C1 segment of cervical spinal cord (tissue), 14 donors: ENCODE measurements around the gene CD164.
"Not testable (repeated sequence)": the region's sequence is repeated elsewhere in the genome, so short reads cannot be mapped to it uniquely, and the experiment has no call there.

Experiments
- DNase-seq, 14 donors: peaks; one replicate each; lab custom pipeline; 2025; lab: John Stamatoyannopoulos, UW

The CD164 gene

DNA sequence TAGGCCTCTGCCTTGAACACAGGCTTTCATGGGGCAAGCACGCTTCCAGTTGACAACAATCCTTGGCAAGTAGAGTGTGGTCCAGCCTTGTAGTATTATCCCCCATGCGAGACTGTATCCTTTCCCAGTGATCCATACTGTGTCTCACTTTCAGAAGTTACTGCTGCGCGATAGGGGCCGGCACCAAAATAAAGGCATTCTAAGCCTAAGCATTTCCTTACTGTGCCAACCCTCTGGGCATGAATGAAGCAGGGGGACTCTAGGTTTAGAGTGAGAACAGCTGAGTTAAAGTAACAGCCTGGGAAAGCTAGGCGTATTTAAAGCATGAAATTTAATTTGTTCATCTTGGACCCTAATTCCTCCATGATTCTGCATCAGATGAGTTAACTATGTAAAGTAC is 39.4 kb downstream of the CD164 start:
- no peak for DNase-seq

DNA sequence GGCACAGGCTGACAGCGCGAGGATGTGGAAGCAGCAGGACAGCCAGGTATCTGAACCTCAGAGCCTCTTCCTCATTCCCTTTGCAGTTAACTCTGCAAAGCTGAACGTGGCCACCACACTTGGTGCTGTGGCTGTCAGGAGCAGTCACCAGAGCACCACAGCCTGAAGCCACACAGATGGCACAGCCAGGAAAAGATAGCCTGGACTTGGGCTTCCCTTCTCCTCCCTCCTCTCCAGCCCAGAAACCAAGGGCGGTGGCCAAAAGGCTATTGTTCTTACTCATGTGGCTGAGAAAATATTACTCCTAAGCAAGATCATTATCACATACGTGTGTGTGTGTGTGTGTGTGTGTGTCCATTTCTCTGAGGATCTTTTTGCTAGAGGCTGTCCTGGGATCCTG is 39.8 kb downstream of the CD164 start:
- DNase-seq, result no peak

DNA sequence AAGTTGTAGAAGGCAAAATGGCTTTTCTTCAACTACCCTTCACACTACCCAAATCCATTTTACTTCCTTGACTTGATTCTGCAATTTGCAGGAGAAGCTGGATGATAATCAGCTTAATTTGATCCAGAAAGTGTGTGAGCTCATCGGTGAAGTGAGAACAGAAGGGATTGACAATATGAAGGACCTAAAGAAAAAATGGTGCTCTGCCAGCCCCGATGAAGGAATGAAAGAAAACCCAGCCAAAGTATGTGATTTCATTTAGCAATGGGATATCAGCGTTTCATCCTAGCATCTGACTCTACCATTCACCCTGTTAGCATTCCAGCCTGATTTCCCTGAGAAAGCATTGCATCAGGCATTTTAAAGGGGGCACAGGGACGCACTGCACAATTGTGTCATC is 41.5 kb downstream of the CD164 start:
- no peak for DNase-seq

DNA sequence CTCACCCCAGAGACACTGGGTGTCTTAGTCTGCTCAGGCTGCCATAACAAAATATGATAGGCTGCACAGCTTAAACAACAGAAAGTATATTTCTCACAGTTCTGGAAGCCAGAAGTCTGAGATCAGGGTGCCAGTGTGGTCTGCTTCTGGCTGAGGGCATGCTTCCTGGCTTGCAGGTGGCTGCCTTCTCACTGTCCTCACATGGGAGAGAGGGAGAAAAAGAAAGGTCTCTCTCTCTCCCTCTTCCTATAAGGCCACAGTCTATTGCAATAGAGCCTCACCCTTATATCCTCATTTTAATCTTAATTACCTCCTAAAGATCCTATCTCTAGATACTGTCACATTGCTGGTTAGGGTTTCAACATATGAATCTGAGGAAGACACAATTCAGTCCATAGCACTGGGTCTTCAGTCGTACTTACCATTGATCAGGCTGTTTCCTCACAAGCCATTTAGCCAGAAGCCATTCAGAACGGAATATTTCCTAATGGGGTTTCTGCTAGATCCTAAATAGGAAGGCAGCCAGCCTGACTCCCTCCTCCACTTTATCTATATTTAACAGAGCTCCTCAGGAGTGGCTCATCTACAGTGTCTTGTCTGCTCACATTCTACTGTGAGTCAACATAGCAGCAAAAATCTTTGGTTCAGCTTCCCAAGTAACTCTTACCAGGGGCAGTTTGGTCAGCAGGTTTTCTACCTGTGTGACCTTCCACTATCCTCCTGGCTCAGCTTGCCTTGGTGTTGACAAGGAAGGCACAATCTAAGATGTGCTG is 42.2 kb downstream of the CD164 start:
- no peak for DNase-seq

DNA sequence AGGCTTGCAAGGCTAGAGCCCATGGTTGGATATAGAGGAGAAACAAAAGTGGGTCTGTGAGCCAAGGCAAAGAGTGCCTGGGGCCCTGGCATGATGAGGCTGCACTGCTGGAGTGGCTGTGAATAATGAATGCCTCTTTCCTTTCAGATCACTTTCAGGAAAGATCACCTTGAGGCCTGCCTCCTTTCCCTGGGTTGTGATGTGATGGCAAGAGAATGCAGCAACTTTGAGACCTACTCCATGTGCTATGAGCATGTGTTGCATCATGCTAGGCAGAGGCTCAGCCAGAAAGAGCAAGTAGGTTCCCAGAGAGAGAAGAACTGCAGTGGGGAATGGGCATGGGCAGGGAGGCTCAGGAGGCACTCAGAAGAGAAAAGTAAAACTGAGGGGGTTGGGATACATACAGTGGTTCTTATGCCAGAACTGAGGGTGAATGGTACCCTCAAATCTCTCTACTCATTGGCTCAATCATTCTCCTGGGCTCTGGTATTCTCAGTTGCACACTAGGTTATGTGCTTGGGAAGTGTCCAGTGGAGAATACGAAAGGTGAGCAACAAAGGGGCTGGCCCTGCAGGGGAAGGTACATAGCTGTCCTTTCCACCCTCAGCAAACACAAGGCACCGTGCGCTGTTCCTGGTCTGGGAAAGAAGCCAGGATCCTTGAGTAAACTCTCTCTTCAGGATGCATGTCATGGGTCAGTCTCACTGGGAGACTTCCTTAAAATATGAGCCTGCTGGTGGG is 45.9 kb downstream of the CD164 start:
- peak in 1 of 14 donors; percentile 3 for DNase-seq

DNA sequence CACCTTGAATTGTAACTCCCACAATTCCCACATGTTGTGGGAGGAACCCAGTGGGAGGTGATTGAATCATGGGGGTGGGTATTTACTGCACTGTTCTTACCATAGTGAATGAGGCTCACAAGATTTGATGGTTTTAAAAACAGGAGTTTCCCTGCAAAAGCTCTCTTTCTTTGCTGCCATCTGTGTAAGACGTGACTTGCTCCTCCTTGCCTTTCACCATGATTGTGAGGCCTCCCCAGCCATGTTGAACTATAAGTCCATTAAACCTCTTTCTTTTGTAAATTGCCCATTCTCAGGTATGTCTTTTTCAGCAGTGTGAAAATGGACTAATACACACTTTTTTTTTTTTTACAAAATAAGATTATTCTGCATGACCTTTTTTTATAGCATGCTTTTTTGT is 48.4 kb downstream of the CD164 start:
- not testable (repeated sequence) for DNase-seq

DNA sequence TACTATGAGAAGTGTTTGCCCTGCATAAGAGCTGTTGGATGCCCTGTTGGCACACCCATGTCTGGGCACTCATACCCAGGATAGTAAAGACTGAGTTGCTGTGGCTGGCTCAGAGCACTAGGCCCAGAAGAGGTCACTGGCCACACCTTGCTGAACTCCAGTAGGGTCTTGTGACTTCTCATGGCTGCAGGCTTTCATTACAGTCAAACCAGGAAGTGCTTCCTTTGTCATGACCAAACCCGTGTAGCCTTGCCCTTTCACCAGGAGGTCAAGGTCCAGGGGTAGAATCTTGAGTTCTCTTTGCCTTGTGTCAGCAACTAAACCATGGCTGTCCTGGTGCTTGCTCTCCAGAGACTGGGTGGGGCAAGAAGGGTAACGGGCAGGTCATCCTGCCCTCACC is 49.5 kb downstream of the CD164 start:
- DNase-seq, result no peak

DNA sequence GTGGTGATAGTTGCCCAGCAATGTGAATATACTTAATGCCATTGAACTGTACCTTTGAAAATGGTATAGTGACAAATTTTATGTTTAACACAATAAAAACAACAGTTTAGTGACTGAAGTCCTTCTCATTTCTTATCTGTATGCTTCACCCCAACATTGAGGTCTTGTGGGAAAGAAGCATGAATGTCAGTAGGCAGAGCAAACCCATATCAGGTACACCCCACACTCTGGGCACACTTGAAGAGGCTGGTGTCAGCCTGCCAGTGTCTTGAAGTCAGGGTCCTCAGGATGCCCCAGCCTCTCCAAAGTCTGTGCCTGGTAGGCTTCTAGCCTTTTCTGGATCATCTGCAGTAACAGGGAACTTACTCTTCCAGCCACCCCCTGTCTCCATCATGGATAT is 51.2 kb downstream of the CD164 start:
- no peak for DNase-seq

DNA sequence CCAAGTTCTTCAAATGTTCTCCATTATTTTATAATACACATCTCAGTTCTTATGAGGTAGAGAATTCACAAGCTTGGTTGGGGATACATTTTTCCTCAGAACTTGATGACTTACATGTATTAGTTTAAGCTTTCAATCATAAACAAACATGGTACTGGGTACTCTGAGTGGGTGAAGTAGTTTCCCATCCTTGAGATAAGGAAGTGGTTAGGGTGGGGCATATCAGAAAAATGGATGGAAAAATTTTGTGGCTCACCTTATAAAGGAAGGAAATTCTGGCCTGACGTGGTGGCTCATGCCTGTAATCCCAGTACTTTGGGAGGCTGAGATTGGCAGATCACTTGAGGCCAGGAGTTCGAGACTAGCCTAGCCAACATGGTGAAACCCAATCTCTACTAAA is 52.0 kb downstream of the CD164 start:
- no peak for DNase-seq

DNA sequence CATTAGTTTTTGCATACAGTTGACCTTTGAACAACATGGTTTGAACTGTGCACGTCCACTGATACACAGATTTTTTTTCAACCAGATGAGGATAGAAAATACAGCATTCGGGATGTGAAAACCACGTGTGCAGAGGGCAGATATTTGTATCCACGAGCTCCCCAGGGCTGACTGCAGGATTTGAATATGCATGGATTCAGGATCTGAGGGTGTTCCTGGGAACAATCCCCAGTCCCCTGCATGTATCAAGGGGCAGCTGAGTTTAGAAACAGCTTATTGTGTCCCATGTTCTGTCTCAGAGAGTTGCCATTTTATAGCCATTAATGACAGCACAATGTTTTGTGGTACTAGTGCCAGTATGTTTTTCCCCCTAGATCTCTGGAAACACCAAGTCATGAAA is 53.6 kb downstream of the CD164 start:
- no peak for DNase-seq

DNA sequence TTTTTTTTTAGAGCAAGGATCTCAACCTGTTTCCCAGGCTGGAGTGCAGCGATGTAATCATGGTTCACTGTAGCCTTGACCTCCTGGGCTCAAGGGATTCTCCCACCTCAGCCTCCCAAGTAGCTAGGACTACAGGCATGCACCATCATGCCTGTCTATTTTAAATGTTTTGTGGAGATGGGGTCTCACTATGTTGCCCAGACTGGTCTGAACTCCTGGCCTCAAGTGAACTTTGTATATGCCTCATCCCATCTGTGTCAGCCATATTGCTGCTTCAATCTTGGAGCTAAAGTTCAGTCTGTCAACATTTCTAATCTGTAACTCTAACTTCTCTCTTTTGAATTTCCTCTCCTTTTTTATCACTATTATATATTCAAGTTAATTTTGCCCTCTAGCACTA is 54.3 kb downstream of the CD164 start:
- no peak for DNase-seq

DNA sequence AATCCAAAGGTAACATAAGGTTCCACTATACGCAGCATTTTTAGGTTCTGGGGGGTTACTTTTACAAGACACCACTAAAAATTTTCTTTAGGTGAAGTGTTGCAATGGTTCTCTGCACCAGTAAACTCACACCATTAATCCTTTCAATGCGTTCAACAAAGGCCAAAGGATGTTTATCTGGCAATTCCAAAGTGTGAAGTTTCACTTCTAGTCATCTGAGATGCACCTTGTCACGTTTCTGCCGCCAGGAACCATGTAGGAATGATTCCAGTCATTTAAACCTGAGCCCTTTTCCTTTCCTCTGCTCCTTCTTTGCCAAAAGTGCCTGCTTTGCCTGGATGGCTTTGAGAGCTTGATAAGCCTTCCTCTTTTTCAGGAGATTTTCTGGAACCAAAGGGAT is 54.8 kb downstream of the CD164 start:
- DNase-seq, result no peak

DNA sequence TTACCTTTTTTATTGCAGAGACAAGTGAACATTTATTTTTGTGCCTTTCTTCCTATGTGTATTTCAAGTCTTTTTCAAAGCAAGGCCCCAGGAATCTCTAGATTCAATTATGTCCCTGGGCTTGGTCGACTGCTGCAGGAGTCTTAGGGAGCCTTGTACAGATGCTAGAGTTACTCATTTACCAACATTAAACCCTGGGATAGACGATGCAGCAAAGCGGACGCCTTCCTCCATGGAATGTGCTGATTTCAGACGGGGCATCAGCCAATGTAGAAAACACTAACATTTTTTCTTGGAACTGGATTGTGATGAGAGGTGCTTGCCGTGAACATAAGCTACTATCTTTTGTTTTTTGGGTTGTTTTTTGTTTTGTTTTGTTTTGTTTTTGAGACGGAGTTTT is 55.9 kb downstream of the CD164 start:
- DNase-seq, result no peak

DNA sequence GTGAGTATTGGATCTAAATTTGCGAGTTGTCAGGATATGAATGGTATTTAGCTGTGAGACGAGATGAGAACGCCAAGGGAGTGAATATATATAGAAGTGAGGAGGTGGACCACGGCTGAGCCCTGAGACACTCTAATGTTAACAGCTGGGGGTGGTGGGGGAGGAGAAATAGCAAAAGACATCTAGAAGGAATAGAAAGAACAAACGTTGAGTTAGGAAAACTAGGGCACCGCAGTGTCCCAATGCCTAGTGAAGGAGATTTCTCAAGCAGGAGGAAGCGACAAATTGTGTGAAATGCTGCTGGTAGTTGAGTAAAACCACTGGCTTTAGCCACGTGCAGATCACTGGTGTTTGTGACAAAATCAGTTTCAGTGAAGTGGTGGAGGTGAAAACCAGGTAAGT is 56.9 kb downstream of the CD164 start:
- no peak for DNase-seq

DNA sequence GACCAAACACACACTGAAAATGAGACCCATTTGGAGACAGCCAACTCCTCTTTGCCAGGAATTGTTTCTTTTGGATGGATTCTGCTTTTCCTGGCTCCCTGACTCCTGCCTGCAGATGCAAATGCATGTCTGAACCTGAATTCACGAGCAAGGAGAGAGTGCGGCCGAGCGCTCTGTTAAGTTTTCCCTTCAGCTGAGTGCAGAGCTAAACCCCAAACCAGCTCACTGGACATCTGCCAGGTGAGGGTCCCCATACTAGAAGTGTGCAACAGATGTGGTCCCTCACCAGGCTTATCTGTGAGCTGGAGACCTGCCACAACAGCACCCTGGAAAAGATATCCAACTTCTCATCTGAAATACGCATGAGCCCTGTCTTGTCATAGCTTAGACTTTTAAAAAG is 59.0 kb downstream of the CD164 start:
- no peak for DNase-seq

DNA sequence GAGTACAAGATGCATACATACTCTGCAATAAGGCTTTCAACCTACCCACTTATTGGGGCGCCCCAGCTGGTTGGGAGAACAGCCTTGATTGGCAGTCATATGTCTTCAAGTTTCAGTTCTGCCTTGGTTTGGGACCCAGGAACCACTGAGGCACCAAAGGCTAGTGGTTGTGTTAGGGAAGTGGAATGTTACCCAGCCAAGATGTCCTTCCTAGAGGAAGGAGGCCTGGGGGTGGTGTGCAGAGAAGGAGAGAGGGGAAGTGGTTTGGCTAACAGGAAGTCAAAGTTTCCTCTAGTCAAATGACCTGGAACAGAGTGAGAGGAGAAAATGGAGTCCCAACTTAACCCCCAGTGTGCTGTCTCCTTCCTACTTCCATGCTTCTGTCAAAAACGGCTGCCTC is 59.4 kb downstream of the CD164 start:
- DNase-seq, result peak in 5 of 14 donors; percentile 7 to 37 (median 21)

DNA sequence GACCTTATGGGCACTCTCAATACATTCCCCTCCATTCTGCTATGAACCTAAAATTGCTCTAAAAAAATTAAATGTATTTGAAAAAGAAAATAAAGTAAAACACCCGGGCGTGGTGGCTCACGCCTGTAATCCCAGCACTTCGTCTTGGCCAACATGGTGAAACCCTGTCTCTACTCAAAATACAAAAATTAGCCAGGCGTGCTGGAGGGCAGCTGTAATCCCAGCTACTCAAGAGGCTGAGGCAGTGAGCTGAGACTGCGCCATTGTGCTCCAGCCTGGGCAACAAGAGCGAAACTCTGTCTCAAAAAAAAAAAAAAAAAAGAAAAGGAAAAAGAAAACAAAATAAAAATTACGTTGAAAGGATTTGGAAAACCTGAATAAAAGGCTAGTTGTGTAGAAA is 60.5 kb downstream of the CD164 start:
- no peak for DNase-seq

DNA sequence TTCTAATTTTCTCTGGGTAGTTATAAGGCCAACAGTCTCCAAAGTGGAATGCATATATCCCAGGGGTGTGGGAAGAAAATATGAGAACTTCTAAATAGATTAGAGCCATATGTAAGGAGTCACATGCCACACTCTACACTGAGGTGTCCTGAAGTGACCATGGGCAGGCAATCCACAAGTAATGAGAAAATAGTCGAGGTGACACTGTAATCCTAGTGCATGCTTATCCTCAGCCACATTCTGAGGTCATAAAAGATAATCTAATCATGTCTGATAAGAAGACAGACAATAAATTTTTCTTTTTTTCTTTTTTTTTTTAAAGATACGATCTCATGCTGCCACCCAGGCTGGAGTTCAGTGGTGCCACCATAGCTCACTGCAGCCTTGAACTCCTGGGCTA is 62.2 kb downstream of the CD164 start:
- DNase-seq, result no peak

DNA sequence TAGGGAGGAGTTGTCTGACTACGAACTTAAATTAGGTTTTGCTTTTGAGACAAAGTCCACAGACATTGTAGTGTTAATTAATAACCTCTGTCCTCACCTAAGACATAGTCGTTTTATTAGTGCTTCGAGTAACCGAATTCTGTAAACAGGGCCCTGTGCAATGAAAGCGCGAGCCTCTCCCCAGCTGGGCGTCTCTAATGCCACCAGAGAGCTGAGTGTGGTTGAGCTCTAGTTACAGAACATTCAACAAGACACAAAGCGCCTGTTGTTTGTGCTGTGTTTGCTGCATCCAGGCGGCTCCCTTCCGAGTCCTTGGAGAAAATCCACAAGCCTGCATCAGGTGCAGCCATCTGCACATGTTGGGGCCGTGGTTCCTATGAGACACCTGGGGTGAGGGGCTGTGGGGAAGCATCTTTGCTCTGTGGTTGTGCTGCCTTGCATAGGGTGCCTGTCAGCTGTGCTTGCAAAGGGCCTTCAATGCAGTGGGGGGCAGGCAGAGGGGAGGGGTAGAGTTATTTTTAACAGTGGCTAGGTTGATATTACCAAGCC is 63.9 kb downstream of the CD164 start:
- peak in 12 of 14 donors; percentile 8 to 94 (median 62) for DNase-seq

DNA sequence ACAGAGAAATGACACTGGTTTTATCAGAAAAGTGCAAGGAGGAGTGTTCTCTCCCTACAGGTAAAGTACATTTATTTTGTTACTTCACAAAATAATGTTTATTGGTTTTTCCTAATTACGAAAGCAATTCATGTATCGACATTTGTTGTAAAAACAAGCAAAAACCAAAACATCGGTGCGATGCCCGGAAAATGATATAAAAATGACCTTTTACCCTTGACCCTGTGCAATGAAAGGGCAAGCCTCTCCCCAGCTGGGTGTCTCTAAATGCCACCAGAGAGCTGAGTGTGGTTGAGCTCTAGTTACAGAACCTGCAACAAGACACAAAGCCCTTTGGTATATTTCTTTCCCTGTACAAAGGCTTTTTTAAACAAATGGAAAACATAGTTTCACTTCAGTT is 65.4 kb downstream of the CD164 start:
- DNase-seq, result no peak
